Measurements from ENCODE around the gene NTRK2. TPM values are rescaled to one million over a fixed set of nuclear protein-coding genes. Genes with fewer than 3 reads are reported as not detected.

Gene NTRK2
- polyA plus RNA-seq, 1 donor (not counting 4 experiments of a cell fraction or from before 2014, with no cell fraction given), result 0.08 TPM

DNA sequence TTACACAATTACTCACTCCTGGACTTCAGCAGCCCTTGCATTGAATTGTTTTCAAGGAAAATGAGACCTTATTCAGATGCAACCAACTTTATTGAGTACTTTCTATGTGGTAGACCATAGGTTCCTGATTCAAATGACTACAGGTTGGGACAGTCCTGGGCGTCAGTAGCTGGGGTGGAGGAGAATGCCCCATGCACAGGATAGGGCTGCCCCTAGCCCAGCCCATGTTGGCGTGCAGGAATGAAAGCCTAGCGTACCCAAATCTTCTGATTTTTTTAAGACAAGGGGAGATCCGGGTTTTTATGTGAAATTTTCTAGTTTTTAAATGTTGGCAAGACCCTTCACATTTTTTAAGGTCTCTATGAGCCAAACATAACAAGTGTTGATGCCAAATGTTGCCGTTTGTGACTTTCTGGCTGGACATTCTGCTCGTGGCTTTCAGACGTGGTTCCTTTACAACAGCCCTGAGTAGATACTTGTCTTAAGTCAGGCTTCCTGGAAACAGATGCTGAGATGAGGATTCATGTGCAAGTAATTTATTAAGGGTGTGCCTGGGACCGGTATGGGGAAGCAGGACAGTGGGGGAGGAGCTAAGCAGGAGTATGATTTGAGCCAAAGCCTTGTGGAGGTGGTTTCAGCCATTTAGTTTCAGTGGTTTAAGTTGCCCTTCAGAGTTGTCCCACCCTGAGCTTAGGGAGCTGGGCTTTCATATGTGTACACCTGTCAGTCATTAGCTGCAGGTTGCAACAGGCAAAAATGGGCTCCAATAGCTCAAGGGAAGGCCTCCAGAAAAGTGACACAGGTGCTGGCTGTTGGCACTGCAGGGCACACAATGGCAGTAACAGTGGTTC lies 154.1 kb downstream of the NTRK2 start:
- Histone ChIP-seq H3K9me1 (ENCODE audit: control insufficient read depth, extremely low read depth, insufficient read depth, low read length) (no peaks in the 10 kb centered on the region), H3K27me3 (ENCODE audit: control insufficient read depth, extremely low read depth, insufficient read depth, low read length) (no peaks in the 10 kb centered on the region), H3K36me3 (ENCODE audit: control insufficient read depth in 2 of 2, extremely low read depth in 1 of 2, insufficient read depth in 2 of 2, low read length in 2 of 2) (no peaks in the 10 kb centered on the region), H3K4me2 (ENCODE audit: control insufficient read depth, extremely low read depth, insufficient read depth, low read depth, low read length) (no peak overlapping the region), H4K20me1 (ENCODE audit: control insufficient read depth, extremely low read depth, insufficient read depth, low read length) (no peaks in the 10 kb centered on the region), H3K79me2 (ENCODE audit: control insufficient read depth, insufficient read depth, low read length) (no peaks in the 10 kb centered on the region), H3K9me3 (ENCODE audit: control insufficient read depth, low read depth, low read length) (no peaks in the 10 kb centered on the region), H3K4me3 (ENCODE audit: control insufficient read depth in 2 of 3, extremely low read depth in 1 of 3, insufficient read depth in 2 of 3, low read depth in 1 of 3, low read length in 3 of 3) (no peak overlapping the region), H3K4me1 (ENCODE audit: control insufficient read depth, extremely low read depth, insufficient read depth, low read length) (no peaks in the 10 kb centered on the region), H3K27ac (ENCODE audit: control insufficient read depth, insufficient read depth, low read length) (no peak overlapping the region), H3K9ac (ENCODE audit: control insufficient read depth, extremely low read depth, insufficient read depth, low read length) (no peak overlapping the region), H2AFZ (ENCODE audit: control insufficient read depth, low read length) (no peak overlapping the region)
- dilution Hi-C loops (cut with MboI; ENCODE audit: extremely low pct_ligation_motif_present, low sequenced_read_pairs), result no loop called here
- no peak for DNase-seq (ENCODE audit: low read depth, low spot score)
- FAIRE-seq, result no peak
- TF ChIP-seq, protein P1, sequence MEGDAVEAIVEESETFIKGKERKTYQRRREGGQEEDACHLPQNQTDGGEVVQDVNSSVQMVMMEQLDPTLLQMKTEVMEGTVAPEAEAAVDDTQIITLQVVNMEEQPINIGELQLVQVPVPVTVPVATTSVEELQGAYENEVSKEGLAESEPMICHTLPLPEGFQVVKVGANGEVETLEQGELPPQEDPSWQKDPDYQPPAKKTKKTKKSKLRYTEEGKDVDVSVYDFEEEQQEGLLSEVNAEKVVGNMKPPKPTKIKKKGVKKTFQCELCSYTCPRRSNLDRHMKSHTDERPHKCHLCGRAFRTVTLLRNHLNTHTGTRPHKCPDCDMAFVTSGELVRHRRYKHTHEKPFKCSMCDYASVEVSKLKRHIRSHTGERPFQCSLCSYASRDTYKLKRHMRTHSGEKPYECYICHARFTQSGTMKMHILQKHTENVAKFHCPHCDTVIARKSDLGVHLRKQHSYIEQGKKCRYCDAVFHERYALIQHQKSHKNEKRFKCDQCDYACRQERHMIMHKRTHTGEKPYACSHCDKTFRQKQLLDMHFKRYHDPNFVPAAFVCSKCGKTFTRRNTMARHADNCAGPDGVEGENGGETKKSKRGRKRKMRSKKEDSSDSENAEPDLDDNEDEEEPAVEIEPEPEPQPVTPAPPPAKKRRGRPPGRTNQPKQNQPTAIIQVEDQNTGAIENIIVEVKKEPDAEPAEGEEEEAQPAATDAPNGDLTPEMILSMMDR (optimal IDR thresholded peaks at IDR 0.05 in 1 of 3, IDR thresholded peaks at IDR 0.05 in 1 of 3, conservative IDR thresholded peaks at IDR 0.05 in 1 of 3; ENCODE audit: extremely low read depth in 1 of 3, insufficient read depth in 2 of 3, low read length in 3 of 3), result no peak
- TF ChIP-seq EZH2 (IDR thresholded peaks at IDR 0.05; ENCODE audit: low read length), result no peak

DNA sequence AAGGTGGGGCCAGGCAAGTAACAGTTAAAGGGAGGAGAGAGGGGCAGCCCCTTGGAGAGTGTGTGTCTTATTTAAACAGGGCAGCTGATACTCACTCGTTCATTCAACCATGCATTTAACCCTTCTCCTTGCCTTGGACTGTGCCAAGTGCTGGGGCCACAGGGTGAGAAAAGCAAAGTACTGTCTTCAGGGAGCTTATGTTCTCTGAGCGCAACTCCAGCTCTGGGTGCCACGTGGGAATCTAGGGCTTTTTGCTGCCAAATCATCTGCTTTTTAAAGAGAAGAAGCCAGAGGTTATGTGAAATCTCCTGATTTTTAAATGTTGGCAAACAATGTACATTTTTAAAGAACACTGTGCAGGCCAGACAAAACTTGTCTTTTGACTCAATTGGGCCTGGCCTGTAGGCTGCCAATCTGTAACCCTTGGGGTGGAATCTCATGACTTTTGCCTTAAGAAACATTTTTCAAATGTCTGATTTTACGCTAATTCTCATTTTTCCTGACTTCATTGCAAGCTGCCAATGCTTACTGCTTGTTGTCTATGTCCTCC lies 157.8 kb downstream of the NTRK2 start:
- no peak for TF ChIP-seq EZH2 (IDR thresholded peaks at IDR 0.05; ENCODE audit: low read length)
- TF ChIP-seq, protein P1 (optimal IDR thresholded peaks at IDR 0.05 in 1 of 3, IDR thresholded peaks at IDR 0.05 in 1 of 3, conservative IDR thresholded peaks at IDR 0.05 in 1 of 3; ENCODE audit: extremely low read depth in 1 of 3, insufficient read depth in 2 of 3, low read length in 3 of 3), result no peak
- Histone ChIP-seq H3K9me3 (ENCODE audit: control insufficient read depth, low read depth, low read length) (no peaks in the 10 kb centered on the region), H4K20me1 (ENCODE audit: control insufficient read depth, extremely low read depth, insufficient read depth, low read length) (no peaks in the 10 kb centered on the region), H3K9me1 (ENCODE audit: control insufficient read depth, extremely low read depth, insufficient read depth, low read length) (no peaks in the 10 kb centered on the region), H3K4me1 (ENCODE audit: control insufficient read depth, extremely low read depth, insufficient read depth, low read length) (peaks cover 5% of the 10 kb centered on the region), H3K27ac (ENCODE audit: control insufficient read depth, insufficient read depth, low read length) (no peak overlapping the region), H3K27me3 (ENCODE audit: control insufficient read depth, extremely low read depth, insufficient read depth, low read length) (no peaks in the 10 kb centered on the region), H3K4me3 (ENCODE audit: control insufficient read depth in 2 of 3, extremely low read depth in 1 of 3, insufficient read depth in 2 of 3, low read depth in 1 of 3, low read length in 3 of 3) (no peak overlapping the region), H3K4me2 (ENCODE audit: control insufficient read depth, extremely low read depth, insufficient read depth, low read depth, low read length) (no peak overlapping the region), H3K36me3 (ENCODE audit: control insufficient read depth in 2 of 2, extremely low read depth in 1 of 2, insufficient read depth in 2 of 2, low read length in 2 of 2) (no peaks in the 10 kb centered on the region), H3K9ac (ENCODE audit: control insufficient read depth, extremely low read depth, insufficient read depth, low read length) (no peak overlapping the region), H2AFZ (ENCODE audit: control insufficient read depth, low read length) (no peak overlapping the region), H3K79me2 (ENCODE audit: control insufficient read depth, insufficient read depth, low read length) (no peaks in the 10 kb centered on the region)
- dilution Hi-C loops (cut with MboI; ENCODE audit: extremely low pct_ligation_motif_present, low sequenced_read_pairs), result no loop called here
- no peak for DNase-seq (ENCODE audit: low read depth, low spot score)
- no peak for FAIRE-seq
